ENCODE results near the gene SLC16A12. TPM values are rescaled to one million over a fixed set of nuclear protein-coding genes. Genes with fewer than 3 reads are reported as not detected.

Gene SLC16A12
- total and polyA plus RNA-seq, 4 donors, result 0.21 to 6.7 (median 0.54) TPM

- no peaks in the 10 kb centered on the region for H3K9me3 ChIP-seq (ENCODE audit: control insufficient read depth, low read length)
- DNase-seq (no peak), ATAC-seq (ENCODE audit: low FRiP score) (no peak)
- peaks cover 0 to 8% of the 10 kb centered on the region in 2 donors for H3K4me1 ChIP-seq (ENCODE audit: control insufficient read depth in 1 of 2, insufficient read depth in 2 of 2, low read length in 2 of 2)
- intact Hi-C loops (cut with DNase I), result no loop called here
- H3K27me3 ChIP-seq (ENCODE audit: control insufficient read depth in 1 of 2, insufficient read depth in 2 of 2, low read length in 1 of 2), result no peaks in the 10 kb centered on the region
- no peak overlapping the region for H3K4me3 ChIP-seq (ENCODE audit: low read length in 2 of 2)
- H3K27ac ChIP-seq (ENCODE audit: low read depth in 1 of 2, low read length in 2 of 2), result peak overlapping the region in 1 of 2 donors; percentile 71
- WGBS, 2 donors, result 15% methylated on average over 2 of the region's 2 CpGs
- no peaks in the 10 kb centered on the region for H3K36me3 ChIP-seq (ENCODE audit: control insufficient read depth in 1 of 2, insufficient read depth in 2 of 2, low read length in 1 of 2)
Measured at GRCh38 chr10:89475125-89475524, 60.3 kb downstream of the SLC16A12 start.

DNA sequence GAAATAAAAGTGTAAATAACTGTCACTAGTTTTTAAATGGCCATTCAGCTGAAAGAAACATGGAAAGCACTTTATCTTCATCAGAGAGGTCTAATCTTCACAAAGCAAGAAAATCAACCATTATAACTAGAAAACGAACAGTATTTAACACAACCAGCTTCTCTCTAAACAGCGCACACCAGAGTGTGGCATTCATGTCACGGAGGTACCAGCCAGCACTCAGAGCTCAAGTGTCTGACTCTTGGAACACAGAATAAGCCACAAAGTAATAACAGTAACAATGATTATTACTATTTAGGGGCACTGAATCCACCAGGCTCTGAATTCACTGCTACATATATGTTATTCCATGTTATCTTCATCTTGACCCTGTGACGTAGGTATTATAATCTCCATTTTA lies 60.9 kb downstream of the SLC16A12 start:
- intact Hi-C loops (cut with DNase I), result no loop called here
- Histone ChIP-seq H3K36me3 (ENCODE audit: control insufficient read depth in 1 of 2, insufficient read depth in 2 of 2, low read length in 1 of 2) (no peaks in the 10 kb centered on the region), H3K9me3 (ENCODE audit: control insufficient read depth, low read length) (no peaks in the 10 kb centered on the region), H3K4me1 (ENCODE audit: control insufficient read depth in 1 of 2, insufficient read depth in 2 of 2, low read length in 2 of 2) (peaks cover 0 to 8% of the 10 kb centered on the region in 2 donors), H3K27ac (ENCODE audit: low read depth in 1 of 2, low read length in 2 of 2) (no peak overlapping the region), H3K27me3 (ENCODE audit: control insufficient read depth in 1 of 2, insufficient read depth in 2 of 2, low read length in 1 of 2) (no peaks in the 10 kb centered on the region), H3K4me3 (ENCODE audit: low read length in 2 of 2) (no peak overlapping the region)
- ATAC-seq (ENCODE audit: low FRiP score) (no peak), DNase-seq (no peak)
- WGBS, 2 donors, result 90 to 93% methylated on average over 4 of the region's 4 CpGs

DNA sequence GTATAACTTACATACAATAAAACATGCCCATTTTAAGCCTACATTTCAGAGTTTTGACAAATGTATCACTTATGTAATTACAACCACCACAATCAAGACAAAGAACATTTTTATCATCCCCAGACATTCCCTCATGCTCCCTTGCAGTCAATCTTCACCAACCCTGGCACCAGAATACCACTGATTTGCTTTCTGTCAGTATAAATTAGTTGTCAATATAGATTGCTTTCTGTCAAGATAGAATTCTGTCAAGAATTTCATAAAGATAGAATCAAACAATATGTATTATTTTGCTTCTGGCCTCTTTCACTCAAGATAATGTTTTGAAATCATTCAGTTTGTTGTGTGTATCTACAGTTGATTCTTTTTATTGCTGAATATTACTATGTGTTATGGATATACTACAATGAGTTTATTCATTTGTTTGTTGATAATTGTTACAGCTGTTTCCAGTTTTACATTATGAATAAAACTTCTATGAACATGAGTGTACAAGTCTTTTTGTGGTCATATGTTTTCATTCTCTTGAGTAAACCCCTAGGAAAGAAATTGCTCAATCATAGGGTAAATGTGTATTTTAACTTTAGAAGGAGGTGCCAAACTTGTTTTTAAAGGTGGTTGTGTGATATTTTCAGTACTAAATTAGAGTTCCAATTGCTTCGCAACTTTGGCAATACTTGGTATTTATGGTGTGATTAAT lies 64.1 kb downstream of the SLC16A12 start:
- intact Hi-C loops (cut with DNase I), result no loop called here
- DNase-seq (no peak), ATAC-seq (ENCODE audit: low FRiP score) (no peak)
- Histone ChIP-seq H3K4me3 (ENCODE audit: low read length in 2 of 2) (no peak overlapping the region), H3K9me3 (ENCODE audit: control insufficient read depth, low read length) (no peaks in the 10 kb centered on the region), H3K27me3 (ENCODE audit: control insufficient read depth in 1 of 2, insufficient read depth in 2 of 2, low read length in 1 of 2) (no peaks in the 10 kb centered on the region), H3K4me1 (ENCODE audit: control insufficient read depth in 1 of 2, insufficient read depth in 2 of 2, low read length in 2 of 2) (no peaks in the 10 kb centered on the region), H3K27ac (ENCODE audit: low read depth in 1 of 2, low read length in 2 of 2) (no peak overlapping the region), H3K36me3 (ENCODE audit: control insufficient read depth in 1 of 2, insufficient read depth in 2 of 2, low read length in 1 of 2) (no peaks in the 10 kb centered on the region)
- 91 to 93% methylated on average over 1 of the region's 1 CpG for WGBS, 2 donors

DNA sequence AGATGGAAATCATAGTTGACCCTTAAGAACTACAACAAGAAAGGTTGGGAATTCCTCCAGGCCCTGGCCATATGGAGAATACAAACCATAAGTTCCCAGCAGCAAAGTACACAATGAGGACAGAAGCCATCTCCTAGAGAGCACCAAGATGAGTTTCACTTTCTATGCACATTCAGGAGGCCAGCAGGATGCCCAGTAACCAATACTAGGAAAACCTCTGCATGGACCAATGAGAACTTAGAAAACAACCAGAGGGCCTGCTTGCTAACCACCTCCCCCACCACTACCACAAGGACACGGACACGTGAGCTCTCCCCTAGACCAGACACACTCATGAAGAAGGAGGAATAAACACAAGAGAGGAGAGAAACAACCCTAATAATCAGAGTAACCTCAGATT lies 64.8 kb downstream of the SLC16A12 start:
- intact Hi-C loops (cut with DNase I), result no loop called here
- 85 to 96% methylated on average over 2 of the region's 2 CpGs for WGBS, 2 donors
- no peaks in the 10 kb centered on the region for H3K27me3 ChIP-seq (ENCODE audit: control insufficient read depth in 1 of 2, insufficient read depth in 2 of 2, low read length in 1 of 2)
- no peaks in the 10 kb centered on the region for H3K9me3 ChIP-seq (ENCODE audit: control insufficient read depth, low read length)
- no peaks in the 10 kb centered on the region for H3K4me1 ChIP-seq (ENCODE audit: control insufficient read depth in 1 of 2, insufficient read depth in 2 of 2, low read length in 2 of 2)
- no peaks in the 10 kb centered on the region for H3K36me3 ChIP-seq (ENCODE audit: control insufficient read depth in 1 of 2, insufficient read depth in 2 of 2, low read length in 1 of 2)
- ATAC-seq (ENCODE audit: low FRiP score) (no peak), DNase-seq (no peak)
- H3K27ac ChIP-seq (ENCODE audit: low read depth in 1 of 2, low read length in 2 of 2), result no peak overlapping the region
- H3K4me3 ChIP-seq (ENCODE audit: low read length in 2 of 2), result no peak overlapping the region

DNA sequence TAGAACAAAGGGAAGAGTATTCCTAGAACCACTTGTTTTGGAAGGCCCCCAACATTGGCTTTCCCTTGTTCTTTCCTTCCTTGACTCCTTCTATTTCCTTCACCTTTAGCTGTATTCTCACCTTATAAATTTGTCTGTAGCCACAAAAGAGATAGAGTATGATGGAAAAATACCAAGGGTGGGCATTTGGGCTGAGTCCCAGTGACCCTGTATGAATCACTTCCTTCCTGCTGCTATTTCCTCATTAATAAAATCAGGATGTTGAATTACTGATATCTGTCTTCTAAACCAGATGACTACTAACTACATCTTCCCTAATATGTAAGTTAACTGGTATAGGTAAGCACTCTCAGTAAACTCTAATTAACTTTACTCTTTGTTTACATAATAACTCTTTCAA lies 65.9 kb downstream of the SLC16A12 start:
- Histone ChIP-seq H3K27me3 (ENCODE audit: control insufficient read depth in 1 of 2, insufficient read depth in 2 of 2, low read length in 1 of 2) (no peaks in the 10 kb centered on the region), H3K4me1 (ENCODE audit: control insufficient read depth in 1 of 2, insufficient read depth in 2 of 2, low read length in 2 of 2) (no peaks in the 10 kb centered on the region), H3K27ac (ENCODE audit: low read depth in 1 of 2, low read length in 2 of 2) (no peak overlapping the region), H3K9me3 (ENCODE audit: control insufficient read depth, low read length) (peaks cover 2% of the 10 kb centered on the region), H3K36me3 (ENCODE audit: control insufficient read depth in 1 of 2, insufficient read depth in 2 of 2, low read length in 1 of 2) (no peaks in the 10 kb centered on the region), H3K4me3 (ENCODE audit: low read length in 2 of 2) (no peak overlapping the region)
- DNase-seq (no peak), ATAC-seq (ENCODE audit: low FRiP score) (no peak)
- intact Hi-C loops (cut with DNase I), result no loop called here

DNA sequence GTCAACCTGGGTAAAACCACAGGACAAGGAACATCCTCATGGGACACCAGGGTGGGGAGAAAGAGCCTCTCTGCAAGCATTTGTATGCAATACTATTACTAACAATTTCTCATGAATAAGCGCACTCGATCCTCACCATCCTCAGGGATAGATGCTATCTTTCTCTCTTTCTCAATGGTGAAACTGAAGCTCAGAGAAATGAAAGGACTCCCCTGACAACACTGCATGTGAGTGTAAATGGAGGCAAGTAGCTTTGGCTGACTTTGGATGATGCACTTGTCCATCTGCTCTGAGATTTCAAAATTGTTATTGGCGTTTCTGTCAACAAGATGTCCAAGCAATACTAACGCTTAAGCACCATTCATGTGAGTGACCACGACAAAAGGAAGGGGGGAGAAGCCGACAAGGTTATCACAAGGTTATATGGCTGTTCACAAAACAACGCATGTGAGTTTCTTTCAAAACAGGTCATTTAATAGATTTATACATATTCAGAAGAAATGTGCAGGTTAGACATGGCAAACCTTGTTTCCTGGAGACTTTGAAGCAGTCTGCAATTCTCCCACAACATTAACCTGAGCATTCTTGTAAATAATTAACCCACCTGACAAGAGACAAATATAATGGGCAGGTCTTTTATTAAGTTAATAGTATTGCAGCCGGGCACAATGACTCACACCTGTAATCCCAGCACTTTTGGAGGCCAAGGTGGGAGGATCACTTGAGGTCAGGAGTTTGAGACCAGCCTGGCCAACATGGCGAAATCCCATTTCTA lies 67.0 kb downstream of the SLC16A12 start:
- intact Hi-C loops (cut with DNase I), result no loop called here
- Histone ChIP-seq H3K27me3 (ENCODE audit: control insufficient read depth in 1 of 2, insufficient read depth in 2 of 2, low read length in 1 of 2) (no peaks in the 10 kb centered on the region), H3K4me3 (ENCODE audit: low read length in 2 of 2) (no peak overlapping the region), H3K36me3 (ENCODE audit: control insufficient read depth in 1 of 2, insufficient read depth in 2 of 2, low read length in 1 of 2) (no peaks in the 10 kb centered on the region), H3K9me3 (ENCODE audit: control insufficient read depth, low read length) (peaks cover 2% of the 10 kb centered on the region), H3K4me1 (ENCODE audit: control insufficient read depth in 1 of 2, insufficient read depth in 2 of 2, low read length in 2 of 2) (no peaks in the 10 kb centered on the region), H3K27ac (ENCODE audit: low read depth in 1 of 2, low read length in 2 of 2) (no peak overlapping the region)
- no peak for ATAC-seq (ENCODE audit: low FRiP score)
- WGBS, 2 donors, result 91 to 95% methylated on average over 9 of the region's 9 CpGs
- DNase-seq, result no peak

GRCh38 chr10:89466599-89467035 lies 68.8 kb downstream of the SLC16A12 start:
- ATAC-seq (ENCODE audit: low FRiP score), result no peak

GRCh38 chr10:89465196-89465595 lies 70.2 kb downstream of the SLC16A12 start:
- Histone ChIP-seq H3K36me3 (ENCODE audit: control insufficient read depth in 1 of 2, insufficient read depth in 2 of 2, low read length in 1 of 2) (no peaks in the 10 kb centered on the region), H3K4me1 (ENCODE audit: control insufficient read depth in 1 of 2, insufficient read depth in 2 of 2, low read length in 2 of 2) (no peaks in the 10 kb centered on the region), H3K9me3 (ENCODE audit: control insufficient read depth, low read length) (peaks cover 2% of the 10 kb centered on the region), H3K27me3 (ENCODE audit: control insufficient read depth in 1 of 2, insufficient read depth in 2 of 2, low read length in 1 of 2) (no peaks in the 10 kb centered on the region), H3K27ac (ENCODE audit: low read depth in 1 of 2, low read length in 2 of 2) (no peak overlapping the region), H3K4me3 (ENCODE audit: low read length in 2 of 2) (no peak overlapping the region)
- ATAC-seq (ENCODE audit: low FRiP score) (no peak), DNase-seq (no peak)
- intact Hi-C loops (cut with DNase I), result no loop called here
- 65 to 67% methylated on average over 2 of the region's 2 CpGs for WGBS, 2 donors

More at GRCh38 chr10:89466599-89467035, 68.8 kb downstream of the SLC16A12 start:
- no peaks in the 10 kb centered on the region for H3K36me3 ChIP-seq (ENCODE audit: control insufficient read depth in 1 of 2, insufficient read depth in 2 of 2, low read length in 1 of 2)
- no peak overlapping the region for H3K4me3 ChIP-seq (ENCODE audit: low read length in 2 of 2)
- no peak overlapping the region for H3K27ac ChIP-seq (ENCODE audit: low read depth in 1 of 2, low read length in 2 of 2)
- H3K9me3 ChIP-seq (ENCODE audit: control insufficient read depth, low read length), result peaks cover 2% of the 10 kb centered on the region
- no peaks in the 10 kb centered on the region for H3K4me1 ChIP-seq (ENCODE audit: control insufficient read depth in 1 of 2, insufficient read depth in 2 of 2, low read length in 2 of 2)
- 32 to 40% methylated on average over 3 of the region's 3 CpGs for WGBS, 2 donors
- DNase-seq, result no peak
- intact Hi-C loops (cut with DNase I), result no loop called here
- H3K27me3 ChIP-seq (ENCODE audit: control insufficient read depth in 1 of 2, insufficient read depth in 2 of 2, low read length in 1 of 2), result no peaks in the 10 kb centered on the region
